ENCODE data around the gene CHKB. TPM values are rescaled to one million over a fixed set of nuclear protein-coding genes. Genes with fewer than 3 reads are reported as not detected.

The CHKB gene
- total and polyA plus RNA-seq, 10 of the 15 experiments (the other 5 are each of a cell fraction or from before 2014, with no cell fraction given), result 10.0 to 93.9 (median 57.0) TPM

GRCh38 chr22:50551160-50551752 lies 31.4 kb downstream of the CHKB start:
- no peak for FAIRE-seq
- peaks cover 9% of the 10 kb centered on the region for H3K4me1 ChIP-seq (ENCODE audit: control insufficient read depth, insufficient read depth, low read length)
- ChIA-PET POLR2A (interaction anchor here (0.5 to 1.6 kb wide), 4 partner anchors 12 to 26 kb away, joined by 3 to 5 read pairs (median 4); partner anchors contain the start of genes SCO2, SYCE3 and TYMP), SMC1A (ENCODE audit: uncharacterized antibody, unreplicated experiment) (interaction anchor here (0.7 kb wide), 2 partner anchors 9 to 27 kb away, joined by 3 read pairs; no protein-coding TSS in a partner anchor), CTCF (interaction anchor here (1.3 kb wide), 1 partner anchor 12 kb away, joined by 3 read pairs; no protein-coding TSS in a partner anchor), RAD21 (ENCODE audit: unreplicated experiment) (interaction anchor here (1.3 to 1.9 kb wide), 2 partner anchors 26 to 70 kb away, joined by 4 read pairs; partner anchors contain the start of gene SCO2)
- no peak for ATAC-seq
- H3K9me3 ChIP-seq (replicated peaks; ENCODE audit: control insufficient read depth, insufficient read depth, low read length), result no peaks in the 10 kb centered on the region
- BruUV-seq (replicated peaks), result no TSS peak
- no peak overlapping the region for H3K27ac ChIP-seq (ENCODE audit: control insufficient read depth, insufficient read depth)
- in situ Hi-C loops (cut with MboI) (no loop called here), intact Hi-C loops (cut with micrococcal nuclease; ENCODE audit: unreplicated experiment) (no loop called here)
- peaks cover 0 to 1% of the 10 kb centered on the region in 2 experiments; a peak in 1 of 4 replicates for H3K27me3 ChIP-seq (replicated peaks in 1 of 2; ENCODE audit: control insufficient read depth in 2 of 2, insufficient read depth in 2 of 2, low read length in 1 of 2)
- no peaks in the 10 kb centered on the region for H3K36me3 ChIP-seq (ENCODE audit: control insufficient read depth in 2 of 2, insufficient read depth in 2 of 2, low read length in 1 of 2)
- no peak overlapping the region for H3K4me2 ChIP-seq (ENCODE audit: control insufficient read depth, insufficient read depth)
- H3K9ac ChIP-seq (ENCODE audit: control insufficient read depth, insufficient read depth, low read length), result no peak overlapping the region
- WGBS (ENCODE audit: insufficient coverage, insufficient replicate concordance, low lambda C conversion rate, missing lambda C conversion rate), result 77% methylated on average over 11 of the region's 11 CpGs
- H3K4me3 ChIP-seq, result no peak overlapping the region
- no peak for TF ChIP-seq ZZZ3 (IDR thresholded peaks at IDR 0.05; ENCODE audit: control insufficient read depth, insufficient read length, low read depth)
- TF ChIP-seq RB1 (IDR thresholded peaks at IDR 0.05; ENCODE audit: borderline replicate concordance), result no peak
- H3K79me2 ChIP-seq (ENCODE audit: control insufficient read depth, insufficient read depth, low read length), result no peaks in the 10 kb centered on the region
- H2AFZ ChIP-seq (ENCODE audit: control insufficient read depth, low read depth, low read length), result no peak overlapping the region
- H4K20me1 ChIP-seq (ENCODE audit: control insufficient read depth, insufficient read depth), result no peaks in the 10 kb centered on the region
- no peak for DNase-seq (ENCODE audit: low read depth, low spot score)

- Histone ChIP-seq H3K4me1 (ENCODE audit: control insufficient read depth, insufficient read depth, low read length) (peaks cover 9% of the 10 kb centered on the region), H3K27me3 (replicated peaks in 1 of 2; ENCODE audit: control insufficient read depth in 2 of 2, insufficient read depth in 2 of 2, low read length in 1 of 2) (peaks cover 0 to 1% of the 10 kb centered on the region in 2 experiments; a peak in 1 of 4 replicates), H3K4me3 (no peak overlapping the region), H3K9me3 (replicated peaks; ENCODE audit: control insufficient read depth, insufficient read depth, low read length) (no peaks in the 10 kb centered on the region), H3K36me3 (ENCODE audit: control insufficient read depth in 2 of 2, insufficient read depth in 2 of 2, low read length in 1 of 2) (no peaks in the 10 kb centered on the region), H3K9ac (ENCODE audit: control insufficient read depth, insufficient read depth, low read length) (no peak overlapping the region), H3K79me2 (ENCODE audit: control insufficient read depth, insufficient read depth, low read length) (no peaks in the 10 kb centered on the region), H3K4me2 (ENCODE audit: control insufficient read depth, insufficient read depth) (no peak overlapping the region), H3K27ac (ENCODE audit: control insufficient read depth, insufficient read depth) (no peak overlapping the region), H2AFZ (ENCODE audit: control insufficient read depth, low read depth, low read length) (no peak overlapping the region), H4K20me1 (ENCODE audit: control insufficient read depth, insufficient read depth) (no peaks in the 10 kb centered on the region)
- RAD21 ChIA-PET (ENCODE audit: unreplicated experiment), result interaction anchor here (1.3 to 1.9 kb wide), 2 partner anchors 25 to 71 kb away, joined by 4 read pairs; partner anchors contain the start of gene SCO2
- WGBS (ENCODE audit: insufficient coverage, insufficient replicate concordance, low lambda C conversion rate, missing lambda C conversion rate), result 61% methylated on average over 8 of the region's 8 CpGs
- CTCF ChIA-PET, result interaction anchor here (0.6 kb wide), 1 partner anchor 16 kb away, joined by 3 read pairs; no protein-coding TSS in a partner anchor
- intact Hi-C loops (cut with micrococcal nuclease; ENCODE audit: unreplicated experiment), result no loop called here
- in situ Hi-C loops (cut with MboI), result no loop called here
- ATAC-seq (no peak), FAIRE-seq (no peak), DNase-seq (ENCODE audit: low read depth, low spot score) (no peak)
- no TSS peak for BruUV-seq (replicated peaks)
- POLR2A ChIA-PET, result interaction anchor here (0.9 to 1.3 kb wide), 2 partner anchors 25 to 32 kb away, joined by 3 to 5 read pairs; partner anchors contain the start of genes CHKB and SCO2
- SMC1A ChIA-PET (ENCODE audit: uncharacterized antibody, unreplicated experiment), result no interaction called here
- TF ChIP-seq MLLT1 (IDR thresholded peaks at IDR 0.05), result no peak
- no peak for TF ChIP-seq ZNF622 (IDR thresholded peaks at IDR 0.05)
- no peak for TF ChIP-seq RBBP5 (conservative IDR thresholded peaks at IDR 0.05)
- no peak for TF ChIP-seq ZSCAN29 (IDR thresholded peaks at IDR 0.05)
- TF ChIP-seq EP300 (IDR thresholded peaks at IDR 0.05; ENCODE audit: borderline replicate concordance in 1 of 2, control insufficient read depth in 1 of 2, low read depth in 2 of 2, low read length in 2 of 2), result no peak
- no peak for TF ChIP-seq NR2C2 (IDR thresholded peaks at IDR 0.05; ENCODE audit: borderline replicate concordance, control insufficient read depth, insufficient read length, low read depth)
- TF ChIP-seq RAD51 (IDR thresholded peaks at IDR 0.05), result no peak
- TF ChIP-seq ZNF687 (IDR thresholded peaks at IDR 0.05), result no peak
- no peak for TF ChIP-seq STAT3 (IDR thresholded peaks at IDR 0.05; ENCODE audit: low read depth, low read length)
- TF ChIP-seq ZZZ3 (IDR thresholded peaks at IDR 0.05; ENCODE audit: control insufficient read depth, insufficient read length, low read depth), result no peak
These were observed 32.3 kb downstream of the CHKB start for GRCh38 chr22:50550395-50550794.

Measured in GM12878 (cell line).